K562 (cell line): Measurements from ENCODE around the gene MVD. TPM values are rescaled to one million over a fixed set of nuclear protein-coding genes. Genes with fewer than 3 reads are reported as not detected.

Experiments used
- CEBPG ChIP-seq, 3 experiments: fragments of 200-800 bp in 1 of 3; sonication (Bioruptor generic) in 1 of 3; sonication (generic) in 1 of 3; formaldehyde crosslinking in 1 of 3; IDR thresholded peaks in 2 of 3; conservative IDR thresholded peaks in 1 of 3; 2 replicates each; pipeline versions ENCODE4 v1.6.1 to v1.8.0; 2016 to 2022; ENCODE audit warnings: missing compliant biosample characterization in 2 of 3, missing genetic modification characterization in 2 of 3, mild to moderate bottlenecking in 1 of 3, missing genetic modification reagents in 1 of 3
- ELF1 ChIP-seq: fragments of 200-800 bp; sonication (Bioruptor generic); IDR thresholded peaks from 2 replicates; pipeline ENCODE4 v1.6.1; 2016; ENCODE audit warnings: missing genetic modification characterization, missing compliant biosample characterization
- ETV5 ChIP-seq: sonication (generic); formaldehyde crosslinking; IDR thresholded peaks from 2 replicates; pipeline ENCODE4 v1.4.0; 2020; ENCODE audit warnings: low read depth, mild to moderate bottlenecking, missing genetic modification reagents
- EWSR1 ChIP-seq: fragments of 450-650 bp; IDR thresholded peaks from 2 replicates; pipeline ENCODE4 v1.6.1; 2018; ENCODE audit warnings: borderline replicate concordance, mild to moderate bottlenecking, low read depth, moderate library complexity; ENCODE audit not compliant: partially characterized antibody
- EZH2 ChIP-seq: IDR thresholded peaks from 2 replicates; pipeline ENCODE4 v1.6.1; 2012; ENCODE audit warnings: low read depth, mild to moderate bottlenecking, inconsistent platforms, low read length, borderline replicate concordance
- FOSL1 ChIP-seq: fragments of 200-800 bp; sonication (Bioruptor generic); conservative IDR thresholded peaks from 2 replicates; pipeline ENCODE4 v1.6.1; 2016; ENCODE audit warnings: missing genetic modification characterization, missing compliant biosample characterization
- GATA2 ChIP-seq: sonication (generic); formaldehyde crosslinking; IDR thresholded peaks from 2 replicates; pipeline ENCODE4 v1.4.0; 2020; ENCODE audit warnings: mild to moderate bottlenecking, missing genetic modification reagents
- HDAC3 ChIP-seq: fragments of 450-650 bp; IDR thresholded peaks from 2 replicates; pipeline ENCODE4 v1.6.1; 2018; ENCODE audit warnings: borderline replicate concordance, mild to moderate bottlenecking, moderate library complexity; ENCODE audit not compliant: partially characterized antibody
- HMG20A ChIP-seq: fragments of 450-650 bp; formaldehyde crosslinking; conservative IDR thresholded peaks from 2 replicates; pipeline ENCODE4 v1.4.0; 2020; ENCODE audit warnings: mild to moderate bottlenecking, mixed read lengths
- MNT ChIP-seq, 2 experiments: fragments of 450-650 bp; conservative IDR thresholded peaks; 2 replicates each; pipeline ENCODE4 v1.6.1; 2017; ENCODE audit warnings: mild to moderate bottlenecking in 2 of 2, moderate library complexity in 2 of 2
- NCOR1 ChIP-seq: fragments of 450-650 bp; IDR thresholded peaks from 2 replicates; pipeline ENCODE4 v1.6.1; 2016; ENCODE audit warnings: mild to moderate bottlenecking, moderate library complexity
- POLR2B ChIP-seq: fragments of 450-650 bp; IDR thresholded peaks from 2 replicates; pipeline ENCODE4 v1.6.1; 2018; ENCODE audit warnings: low read depth; ENCODE audit not compliant: partially characterized antibody
- POLR2G ChIP-seq: fragments of 200-400 bp; formaldehyde crosslinking; IDR thresholded peaks from 2 replicates; pipeline ENCODE4 v1.6.1; 2017; ENCODE audit warnings: low read depth, mild to moderate bottlenecking, antibody characterized with exemption, low read length, moderate library complexity
- PTBP1 ChIP-seq: fragments of 200-400 bp; formaldehyde crosslinking; IDR thresholded peaks from 2 replicates; pipeline ENCODE4 v1.6.1; 2017; ENCODE audit warnings: low read depth, low read length
- STAT6 ChIP-seq: sonication (generic); formaldehyde crosslinking; IDR thresholded peaks from 2 replicates; pipeline ENCODE4 v1.8.1; 2023; ENCODE audit warnings: mild to moderate bottlenecking, missing genetic modification reagents
- ZBTB33 ChIP-seq: sonication (generic); formaldehyde crosslinking; IDR thresholded peaks from 2 replicates; pipeline ENCODE4 v1.8.1; 2023; ENCODE audit warnings: mild to moderate bottlenecking, missing genetic modification reagents
- ZNF280A ChIP-seq: fragments of 450-650 bp; IDR thresholded peaks from 2 replicates; pipeline ENCODE4 v1.6.1; 2018; ENCODE audit warnings: mild to moderate bottlenecking, low read depth; ENCODE audit not compliant: partially characterized antibody
- ZNF561 ChIP-seq: fragments of 450-650 bp; formaldehyde crosslinking; conservative IDR thresholded peaks from 2 replicates; pipeline ENCODE4 v1.4.0; 2020; ENCODE audit warnings: mild to moderate bottlenecking, moderate library complexity
- ZSCAN29 ChIP-seq: fragments of 450-650 bp; IDR thresholded peaks from 2 replicates; pipeline ENCODE4 v1.6.1; 2017
- ZZZ3 ChIP-seq: fragments of 450-650 bp; IDR thresholded peaks from 2 replicates; pipeline ENCODE4 v1.6.1; 2016; ENCODE audit warnings: antibody characterized with exemption, mild to moderate bottlenecking, moderate library complexity
- polyA plus RNA-seq, 8 experiments: library from polyadenylated mRNA; depleted of rRNA in 4 of 8; stranded (reverse) in 5 of 8; unstranded in 3 of 8; fragments of >200 nt; fragmentation: Nextera tagmentation in 2 of 8; fragmentation: Illumina TruSeq in 1 of 8; extraction: Ambion mirVana in 2 of 8; extraction: Trizol in 1 of 8; gene quantifications; 2 replicates each; pipeline versions ENCODE4 v1.2.1 to v1.2.3, GENCODE V29; 2011 to 2014; ENCODE audit warnings: inconsistent platforms in 1 of 8, missing spikeins in 1 of 8
- total RNA-seq, 7 experiments: library from RNA; depleted of rRNA in 6 of 7; stranded (reverse); fragments of >200 nt in 6 of 7; fragmentation: Illumina TruSeq in 2 of 7; extraction: Trizol in 2 of 7; gene quantifications; 2 replicates each; pipeline versions ENCODE4 v1.2.1 to v1.2.3, GENCODE V29; 2011 to 2021; ENCODE audit warnings: low replicate concordance in 1 of 7

The MVD gene
- total and polyA plus RNA-seq, 9 of the 15 experiments (the other 6 are each of a cell fraction or from before 2014, with no cell fraction given) = 12.2 to 141 (median 45.3) TPM

- no peak for TF ChIP-seq EZH2
- 0 out of 2 replicates have a peak, but pooled peaks have one; percentile 1 for TF ChIP-seq ELF1 (tag)
- no peak for TF ChIP-seq ZZZ3
- TF ChIP-seq ZSCAN29 = no peak
- TF ChIP-seq PTBP1 = 0 out of 2 replicates have a peak, but pooled peaks have one; percentile 18
- no peak for TF ChIP-seq HDAC3
- TF ChIP-seq ZNF280A = no peak
- TF ChIP-seq MNT (conservative IDR thresholded peaks at IDR 0.05) = peak in 1 of 2 experiments; percentile 76; a peak in 1 of 4 replicates
- TF ChIP-seq FOSL1 = no peak
- peak; percentile 84 for TF ChIP-seq POLR2G
- TF ChIP-seq ZBTB33 (CRISPR knock-in tag) = no peak
- TF ChIP-seq HMG20A (CRISPR knock-in tag) = no peak
- no peak for TF ChIP-seq STAT6
- TF ChIP-seq CEBPG (CRISPR knock-in tag; IDR thresholded peaks at IDR 0.05) = 0 out of 2 replicates have a peak, but pooled peaks have one; percentile 44
- no peak for TF ChIP-seq CEBPG (tag; conservative IDR thresholded peaks at IDR 0.05 in 1 of 2, IDR thresholded peaks at IDR 0.05 in 1 of 2)
- no peak for TF ChIP-seq ZNF561 (CRISPR knock-in tag)
- no peak for TF ChIP-seq NCOR1
- TF ChIP-seq ETV5 = peak; percentile 54; the same call in 1 of the 2 replicates
- TF ChIP-seq POLR2B = peak; percentile 35
- no peak for TF ChIP-seq EWSR1
- TF ChIP-seq GATA2 (CRISPR knock-in tag) = no peak
Observed at GRCh38 chr16:88650749-88651275, 12.1 kb downstream of the MVD start, which contains the start of gene CYBA (continued).
